H1 (cell line): ENCODE results near the gene TASP1. TPM values are rescaled to one million over a fixed set of nuclear protein-coding genes. Genes with fewer than 3 reads are reported as not detected.

ENCODE experiments used
- CTCF ChIA-PET: fragments of 300-600 bp; sonication (Branson Sonifier 250); formaldehyde crosslinking; loops from one replicate; lab custom pipeline; 2021; ENCODE audit not compliant: partially characterized antibody; lab: Charles Lee
- POLR2A ChIA-PET: fragments of 300-600 bp; sonication (Branson Sonifier 250); formaldehyde crosslinking; loops from one replicate; lab custom pipeline; 2021; ENCODE audit warnings: inconsistent platforms; ENCODE audit not compliant: partially characterized antibody; lab: Charles Lee
- DNase-seq, 2 experiments: peaks; one replicate each; pipeline versions ENCODE4 v3.0.0 to v3.0.0-alpha.2; 2010 to 2022; ENCODE audit warnings: low spot score in 2 of 2, low read depth in 1 of 2, mixed read lengths in 1 of 2
- FAIRE-seq: peaks from 2 replicates; lab custom pipeline; 2011; peaks lifted over from hg19 to GRCh38; lab: Jason Lieb, UNC
- H2AFZ ChIP-seq: 2 replicates; pipeline ENCODE4 v1.8.1; 2012; ENCODE audit warnings: low read length, inconsistent platforms
- H2AK5ac ChIP-seq: 2 replicates; pipeline ENCODE4 v1.6.1; 2013; ENCODE audit warnings: low read depth, low read length
- H2BK120ac ChIP-seq: replicated peaks from 2 replicates; pipeline ENCODE3; 2013; ENCODE audit warnings: low read depth, low read length, inconsistent platforms
- H2BK12ac ChIP-seq: 2 replicates; pipeline ENCODE4 v1.6.1; 2013; ENCODE audit warnings: low read depth, low read length
- H2BK15ac ChIP-seq: 2 replicates; pipeline ENCODE4 v1.6.1; 2013; ENCODE audit warnings: low read length
- H2BK20ac ChIP-seq: 2 replicates; pipeline ENCODE4 v1.6.1; 2013; ENCODE audit warnings: low read length
- H2BK5ac ChIP-seq: 2 replicates; pipeline ENCODE4 v1.6.1; 2013; ENCODE audit warnings: low read depth, low read length
- H3K14ac ChIP-seq: 2 replicates; pipeline ENCODE4 v1.6.1; 2013; ENCODE audit warnings: inconsistent platforms; ENCODE audit not compliant: insufficient read length
- H3K18ac ChIP-seq: 2 replicates; pipeline ENCODE4 v1.6.1; 2013; ENCODE audit warnings: low read length; ENCODE audit errors: extremely low read depth
- H3K23ac ChIP-seq: 2 replicates; pipeline ENCODE4 v1.6.1; 2013; ENCODE audit warnings: inconsistent platforms; ENCODE audit not compliant: insufficient read length
- H3K23me2 ChIP-seq: 2 replicates; pipeline ENCODE4 v1.6.1; 2013; ENCODE audit warnings: low read depth, low read length
- H3K27ac ChIP-seq: 2 replicates; pipeline ENCODE4 v1.6.1; 2011; ENCODE audit warnings: low read depth, low read length, inconsistent platforms
- H3K27me3 ChIP-seq, 4 experiments: replicated peaks in 1 of 4; 1 replicate in 1 of 4; 2 replicates in 3 of 4; pipeline versions ENCODE4 v1.6.1 to v1.8.1; 2011 to 2013; ENCODE audit warnings: low read length in 3 of 4, mild to moderate bottlenecking in 3 of 4, inconsistent platforms in 2 of 4, mixed read lengths in 2 of 4, moderate library complexity in 1 of 4; ENCODE audit not compliant: control insufficient read depth in 3 of 4, insufficient read depth in 3 of 4; ENCODE audit errors: extremely low read depth in 1 of 4
- H3K36me3 ChIP-seq, 4 experiments: 2 replicates each; pipeline versions ENCODE4 v1.6.1 to v1.8.1; 2011 to 2013; ENCODE audit warnings: mild to moderate bottlenecking in 4 of 4, low read length in 3 of 4, moderate library complexity in 2 of 4, control low read depth in 1 of 4, inconsistent platforms in 1 of 4; ENCODE audit not compliant: insufficient read depth in 4 of 4, control insufficient read depth in 2 of 4
- H3K4ac ChIP-seq: replicated peaks from 2 replicates; pipeline ENCODE3; 2013; ENCODE audit warnings: low read length, low read depth, mixed read lengths, inconsistent platforms; ENCODE audit not compliant: insufficient read length
- H3K4me1 ChIP-seq, 4 experiments: replicated peaks in 1 of 4; 1 replicate in 1 of 4; 2 replicates in 3 of 4; pipeline versions ENCODE4 v1.6.1 to v1.8.1; 2011 to 2013; ENCODE audit warnings: low read length in 3 of 4, inconsistent platforms in 2 of 4, mixed read lengths in 1 of 4; ENCODE audit not compliant: insufficient read depth in 4 of 4, control insufficient read depth in 3 of 4
- H3K4me2 ChIP-seq, 2 experiments: 2 replicates each; pipeline versions ENCODE4 v1.6.1 to v1.8.1; 2011 to 2013; ENCODE audit warnings: low read depth in 2 of 2, low read length in 2 of 2, control low read depth in 1 of 2, inconsistent platforms in 1 of 2, mild to moderate bottlenecking in 1 of 2; ENCODE audit not compliant: insufficient read depth in 1 of 2
- H3K4me3 ChIP-seq, 4 experiments: fragments of 200-600, 300-600 bp in 1 of 4; sonication (generic), shearing (Covaris generic), sonication (Bioruptor Twin) in 1 of 4; 2 replicates each; pipeline versions ENCODE4 v1.5.1 to v1.8.1; 2011 to 2016; ENCODE audit warnings: low read length in 4 of 4, low read depth in 3 of 4, control low read depth in 2 of 4, inconsistent platforms in 2 of 4, mild to moderate bottlenecking in 2 of 4, mixed read lengths in 1 of 4, moderate library complexity in 1 of 4; ENCODE audit not compliant: insufficient read depth in 2 of 4; ENCODE audit errors: extremely low read depth in 1 of 4
- H3K56ac ChIP-seq: replicated peaks from 2 replicates; pipeline ENCODE3; 2013; ENCODE audit warnings: low read depth, mild to moderate bottlenecking, mixed read lengths, low read length, inconsistent platforms; ENCODE audit not compliant: insufficient read length
- H3K79me1 ChIP-seq: 2 replicates; pipeline ENCODE4 v1.6.1; 2013; ENCODE audit warnings: low read depth, low read length, control low read depth
- H3K79me2 ChIP-seq, 2 experiments: 2 replicates each; pipeline versions ENCODE4 v1.6.1 to v1.8.1; 2012 to 2013; ENCODE audit warnings: low read length in 2 of 2, mild to moderate bottlenecking in 2 of 2, inconsistent platforms in 1 of 2; ENCODE audit not compliant: insufficient read depth in 2 of 2, control insufficient read depth in 1 of 2
- H3K9ac ChIP-seq, 4 experiments: replicated peaks in 1 of 4; 1 replicate in 1 of 4; 2 replicates in 3 of 4; pipeline versions ENCODE4 v1.6.1 to v1.8.1; 2011 to 2013; ENCODE audit warnings: low read depth in 3 of 4, low read length in 3 of 4, control low read depth in 2 of 4, mild to moderate bottlenecking in 2 of 4, moderate library complexity in 2 of 4, inconsistent platforms in 1 of 4; ENCODE audit errors: extremely low read depth in 1 of 4
- H3K9me3 ChIP-seq, 2 experiments: 2 replicates each; pipeline versions ENCODE4 v1.6.1 to v1.8.1; 2012 to 2013; ENCODE audit warnings: mild to moderate bottlenecking in 2 of 2, moderate library complexity in 2 of 2, control low read depth in 1 of 2, inconsistent platforms in 1 of 2, low read depth in 1 of 2, low read length in 1 of 2, mixed read lengths in 1 of 2; ENCODE audit not compliant: insufficient read depth in 2 of 2
- H4K20me1 ChIP-seq, 2 experiments: replicated peaks in 1 of 2; 2 replicates each; pipeline versions ENCODE3 to v1.8.1; 2011 to 2013; ENCODE audit warnings: inconsistent platforms in 2 of 2, low read length in 2 of 2, mild to moderate bottlenecking in 1 of 2; ENCODE audit not compliant: insufficient read depth in 2 of 2, control insufficient read depth in 1 of 2
- H4K5ac ChIP-seq: 2 replicates; pipeline ENCODE4 v1.6.1; 2013; ENCODE audit warnings: low read length, low read depth, mixed read lengths, inconsistent platforms; ENCODE audit not compliant: insufficient read length
- H4K8ac ChIP-seq: 2 replicates; pipeline ENCODE4 v1.8.0; 2013; ENCODE audit warnings: mild to moderate bottlenecking, moderate library complexity, low read length, inconsistent platforms; ENCODE audit not compliant: insufficient read depth; ENCODE audit errors: extremely low read depth
- H4K91ac ChIP-seq: replicated peaks from 2 replicates; pipeline ENCODE3; 2013; ENCODE audit warnings: low read length, mixed read lengths, inconsistent platforms; ENCODE audit not compliant: insufficient read length
- ASH2L ChIP-seq: fragments of 200-600, 300-600 bp; sonication (generic); IDR thresholded peaks from one replicate; pipeline ENCODE4 v1.7.1; 2017; ENCODE audit warnings: low read length
- CBX5 ChIP-seq: fragments of 300-800, 300-1000 bp; sonication (generic); IDR thresholded peaks from 2 replicates; pipeline ENCODE4 v1.7.1; 2016; ENCODE audit warnings: antibody characterized with exemption, low read length, low read depth
- CHD2 ChIP-seq: IDR thresholded peaks from 2 replicates; pipeline ENCODE4 v1.6.1; 2012; ENCODE audit warnings: low read length, improper control_type of control experiment
- EGR1 ChIP-seq: IDR thresholded peaks from 2 replicates; pipeline ENCODE4 v1.6.1; 2011; ENCODE audit warnings: low read depth, low read length, borderline replicate concordance
- JUND ChIP-seq: IDR thresholded peaks from 2 replicates; pipeline ENCODE4 v1.6.1; 2011; ENCODE audit warnings: mild to moderate bottlenecking, improper control_type of control experiment, low read length
- POLR2A ChIP-seq, 2 experiments: IDR thresholded peaks; 1 replicate in 1 of 2; 2 replicates in 1 of 2; pipeline ENCODE4 v1.6.1; 2011; ENCODE audit warnings: low read depth in 2 of 2, low read length in 2 of 2, mild to moderate bottlenecking in 2 of 2; ENCODE audit errors: control extremely low read depth in 1 of 2
- SP2 ChIP-seq: IDR thresholded peaks from 2 replicates; pipeline ENCODE4 v1.6.1; 2012; ENCODE audit warnings: mild to moderate bottlenecking, low read length, inconsistent platforms
- TCF12 ChIP-seq: IDR thresholded peaks from 2 replicates; pipeline ENCODE4 v1.6.1; 2011; ENCODE audit warnings: low read depth, mild to moderate bottlenecking, low read length
- TEAD4 ChIP-seq: IDR thresholded peaks from 2 replicates; pipeline ENCODE4 v1.6.1; 2012; ENCODE audit warnings: low read depth, low read length, inconsistent platforms, mixed read lengths
- WGBS, 2 experiments: shearing (Covaris generic) in 1 of 2; methylation state at CpG; one replicate each; pipeline versions ENCODE4 v1.1.6 to v1.1.7; 2013 to 2015; ENCODE audit warnings: low lambda C conversion rate in 2 of 2, mixed read lengths in 2 of 2, inconsistent platforms in 1 of 2, low coverage in 1 of 2, missing lambda C conversion rate in 1 of 2; ENCODE audit not compliant: insufficient replicate concordance in 2 of 2, insufficient coverage in 1 of 2, insufficient read length in 1 of 2; ENCODE audit errors: extremely low coverage in 1 of 2, missing lambda C conversion rate in 1 of 2; 5-methylcytosine and 5-hydroxymethylcytosine counted together
- polyA plus RNA-seq, 7 experiments: library from polyadenylated mRNA; depleted of rRNA in 3 of 7; stranded (reverse) in 5 of 7; unstranded in 2 of 7; fragments of >200 nt in 5 of 7; fragments of 200-250 nt in 2 of 7; gene quantifications; 1 replicate in 5 of 7; 2 replicates in 1 of 7; 4 replicates in 1 of 7; pipeline versions ENCODE4 v1.2.1 to v1.2.3, GENCODE V29; 2011 to 2013; ENCODE audit warnings: missing spikeins in 2 of 7, mixed read lengths in 2 of 7
- total RNA-seq: library from RNA; stranded (reverse); fragmentation: NEBNext Ultra II Directional; extraction: Animal tissue kit (Norgen Biotek cat#: 25700); gene quantifications from 2 replicates; pipeline ENCODE4 v1.2.1, GENCODE V29; 2021

TASP1 gene
- total and polyA plus RNA-seq, 2 of the 8 experiments (the other 6 are each of a cell fraction or from before 2014, with no cell fraction given), result 4.5 to 10.9 TPM

DNA sequence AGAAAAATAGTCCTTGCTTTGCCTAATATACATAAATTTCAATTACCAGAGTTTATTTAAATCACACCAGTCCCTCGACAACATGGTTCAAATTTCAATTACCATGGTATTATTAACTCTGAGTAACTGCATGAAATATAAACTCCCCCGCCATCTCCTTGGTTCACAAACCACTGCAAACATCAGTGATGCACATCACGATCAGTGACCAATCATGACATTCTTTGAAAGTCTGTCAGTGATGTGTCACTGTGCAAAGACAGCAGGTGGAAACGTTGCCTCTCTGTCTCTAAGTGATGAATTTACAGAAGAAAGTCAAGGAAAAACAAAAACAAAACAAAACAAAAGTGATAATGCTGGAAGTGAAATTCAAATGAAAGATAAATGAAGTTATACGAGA, 86.7 kb downstream of the TASP1 start:
- Histone ChIP-seq H2BK120ac (no peak overlapping the region), H3K79me1 (no peaks in the 10 kb centered on the region), H2BK12ac (no peak overlapping the region), H3K4me1 (no peaks in the 10 kb centered on the region), H3K79me2 (no peaks in the 10 kb centered on the region), H3K4me3 (no peak overlapping the region), H3K18ac (no peak overlapping the region), H3K4ac (no peak overlapping the region), H3K56ac (no peak overlapping the region), H2AK5ac (no peak overlapping the region), H3K23me2 (no peaks in the 10 kb centered on the region), H2BK20ac (no peak overlapping the region), H2AFZ (no peak overlapping the region), H3K4me2 (no peak overlapping the region), H4K20me1 (no peaks in the 10 kb centered on the region), H4K8ac (no peak overlapping the region), H3K27ac (no peak overlapping the region), H3K9ac (no peak overlapping the region), H2BK15ac (no peak overlapping the region), H3K14ac (no peak overlapping the region), H4K91ac (no peak overlapping the region), H3K36me3 (no peaks in the 10 kb centered on the region), H3K27me3 (no peaks in the 10 kb centered on the region), H4K5ac (no peak overlapping the region), H3K9me3 (no peaks in the 10 kb centered on the region), H2BK5ac (no peak overlapping the region), H3K23ac (no peak overlapping the region)
- 84% methylated on average over 5 of the region's 5 CpGs; no CpG with 5 or more reads in 1 of the 2 experiments for WGBS, 2 experiments
- FAIRE-seq (no peak), DNase-seq (no peak)
- no peak for TF ChIP-seq TEAD4
- no peak for TF ChIP-seq CHD2
- no peak for TF ChIP-seq POLR2A (IDR thresholded peaks at IDR 0.05; ENCODE audit: control extremely low read depth in 1 of 2, low read depth in 2 of 2, low read length in 2 of 2)
- no peak for TF ChIP-seq CBX5
- TF ChIP-seq ASH2L, result no peak
- no peak for TF ChIP-seq TCF12
- no peak for TF ChIP-seq SP2
- no peak for TF ChIP-seq EGR1
- TF ChIP-seq JUND, result no peak
- ChIA-PET CTCF (no interaction called here), POLR2A (no interaction called here)
